Heart left ventricle (tissue), 16 donors: ENCODE measurements around the gene HOXC11. TPM values are rescaled to one million over a fixed set of nuclear protein-coding genes. Genes with fewer than 3 reads are reported as not detected.

Experiments used
- ATAC-seq, 4 donors: fragments of 200-7000 bp; cut with Tn5 transposase; one replicate each; pipeline ENCODE4 v1.9.1; 2020 to 2022; ENCODE audit warnings: moderate library complexity in 4 of 4, mild to moderate bottlenecking in 3 of 4, moderate number of reproducible peaks in 1 of 4
- DNase-seq, 5 donors: peaks; one replicate each; pipeline ENCODE4 v3.0.0-alpha.2; 2020
- H3K27ac ChIP-seq, 12 donors: fragments of 200-600 bp; sonication (generic) in 4 of 12; one replicate each; pipeline versions ENCODE4 v1.5.0 to v1.8.0; 2016 to 2022; ENCODE audit warnings: mild to moderate bottlenecking in 2 of 12
- H3K27me3 ChIP-seq, 9 donors: fragments of 200-600 bp; sonication (generic) in 2 of 9; one replicate each; pipeline versions ENCODE4 v1.5.1 to v1.8.0; 2016 to 2022; ENCODE audit warnings: mild to moderate bottlenecking in 3 of 9
- H3K36me3 ChIP-seq, 9 donors: fragments of 200-600 bp; sonication (generic) in 2 of 9; one replicate each; pipeline versions ENCODE4 v1.5.0 to v1.8.0; 2018 to 2022; ENCODE audit warnings: mild to moderate bottlenecking in 2 of 9
- H3K4me1 ChIP-seq, 12 donors: fragments of 200-600 bp; sonication (generic) in 4 of 12; one replicate each; pipeline versions ENCODE4 v1.5.0 to v1.8.0; 2016 to 2022; ENCODE audit warnings: mild to moderate bottlenecking in 3 of 12
- H3K4me3 ChIP-seq, 12 donors: fragments of 200-600 bp; sonication (generic) in 4 of 12; one replicate each; pipeline versions ENCODE4 v1.5.0 to v1.8.0; 2017 to 2022; ENCODE audit warnings: mild to moderate bottlenecking in 9 of 12, moderate library complexity in 4 of 12
- H3K9me3 ChIP-seq, 12 donors: fragments of 200-600 bp; sonication (generic) in 4 of 12; one replicate each; pipeline versions ENCODE4 v1.5.0 to v1.8.0; 2016 to 2022; ENCODE audit warnings: mild to moderate bottlenecking in 1 of 12
- CTCF ChIP-seq, 12 donors: fragments of 200-600 bp; sonication (generic) in 4 of 12; IDR thresholded peaks; one replicate each; pipeline versions ENCODE4 v1.5.0 to v1.8.0; 2018 to 2022; ENCODE audit warnings: antibody characterized with exemption in 12 of 12, mild to moderate bottlenecking in 5 of 12
- POLR2A ChIP-seq, 2 donors: fragments of 450-650 bp; IDR thresholded peaks; one replicate each; pipeline ENCODE4 v1.6.1; 2017; ENCODE audit warnings: antibody characterized with exemption in 2 of 2, mild to moderate bottlenecking in 2 of 2, moderate library complexity in 2 of 2
- WGBS, 4 donors: extraction: QIAGEN DNeasy Blood & Tissue Kit in 2 of 4; methylation state at CpG; one replicate each; pipeline versions ENCODE4 v1.1.5 to v1.1.7; 2013 to 2018; 5-methylcytosine and 5-hydroxymethylcytosine counted together
- intact Hi-C, 10 donors: fragments of 100-400 bp; cut with DNase I; formaldehyde crosslinking; loops; one replicate each; pipeline versions ENCODE4 v1.11.1 to v1.14.2; 2022
- polyA plus RNA-seq, 2 donors: library from polyadenylated mRNA; stranded (reverse); fragments of 200-250 nt; gene quantifications; one replicate each; pipeline ENCODE4 v1.2.3, GENCODE V29; 2013
- total RNA-seq, 9 donors: library from RNA; depleted of rRNA in 2 of 9; stranded (reverse); fragments of >200 nt in 2 of 9; fragmentation: NEBNext Ultra II Directional in 3 of 9; extraction: Animal tissue kit (Norgen Biotek cat#: 25700) in 3 of 9; gene quantifications; one replicate each; pipeline versions ENCODE4 v1.1.0 to v1.2.4, GENCODE V29; 2016 to 2023
- donor health status: ischemic (EF 13 %, LVEDD 7.1; RV severe dilation, severe dysfunction).
- donor health status: healthy with polysubstance abuse.
- donor health status: DM: no; HTN: yes; CAD: no.
- donor health status: DM: no; HTN: no; CAD: no.
- donor health status: ischemic (EF 25% LVEDD 6.9; RV normal size, moderate dysfunction).
- donor health status: ischemic (EF 25% LVEDD 5.7; RV mildly dilated, moderate dysfunction).
- donor health status: healthy.
- donor health status: DM: yes; HTN: yes; CAD: no.
- donor health status: ischemic (EF 35%, LVEDD 5.7; RV mildly dilated, moderate dysfunction).
- donor health status: nonischemic (EF 11% LVEDD 7.7; RV severe dilation, severe dysfunction).
- donor health status: DM: yes; HTN: yes; CAD: no.
- donor health status: PGD.
- donor health status: ischemic (EF 29% LVEDD 5.4; RV normal size, mild dysfunction).
- donor health status: nonischemic (EF 23%, LVEDD 6.1; RV moderate dilation, normal function).

HOXC11 gene
- total and polyA plus RNA-seq, 11 donors = not detected

- WGBS, 4 donors = 14 to 36% (median 20%) methylated on average over 2 of the region's 2 CpGs
- no peak for TF ChIP-seq POLR2A (IDR thresholded peaks at IDR 0.05)
- no peak for TF ChIP-seq CTCF (IDR thresholded peaks at IDR 0.05)
- H3K4me3 ChIP-seq = no peak overlapping the region
- intact Hi-C loops = loop anchor here in 6 of 10 donors (2.0 to 10.0 kb wide), 4 partner anchors 184 to 367 kb away; no protein-coding TSS in a partner anchor
- DNase-seq (no peak), ATAC-seq (no peak)
- no peaks in the 10 kb centered on the region for H3K9me3 ChIP-seq
- peaks cover 0 to 20% (median 11%) of the 10 kb centered on the region in 12 donors for H3K4me1 ChIP-seq
- H3K36me3 ChIP-seq = no peaks in the 10 kb centered on the region
- H3K27ac ChIP-seq = no peak overlapping the region
- H3K27me3 ChIP-seq = peaks cover 66 to 98% (median 95%) of the 10 kb centered on the region in 9 donors
These were observed 35.3 kb downstream of the HOXC11 start for GRCh38 chr12:54008260-54008552.

DNA sequence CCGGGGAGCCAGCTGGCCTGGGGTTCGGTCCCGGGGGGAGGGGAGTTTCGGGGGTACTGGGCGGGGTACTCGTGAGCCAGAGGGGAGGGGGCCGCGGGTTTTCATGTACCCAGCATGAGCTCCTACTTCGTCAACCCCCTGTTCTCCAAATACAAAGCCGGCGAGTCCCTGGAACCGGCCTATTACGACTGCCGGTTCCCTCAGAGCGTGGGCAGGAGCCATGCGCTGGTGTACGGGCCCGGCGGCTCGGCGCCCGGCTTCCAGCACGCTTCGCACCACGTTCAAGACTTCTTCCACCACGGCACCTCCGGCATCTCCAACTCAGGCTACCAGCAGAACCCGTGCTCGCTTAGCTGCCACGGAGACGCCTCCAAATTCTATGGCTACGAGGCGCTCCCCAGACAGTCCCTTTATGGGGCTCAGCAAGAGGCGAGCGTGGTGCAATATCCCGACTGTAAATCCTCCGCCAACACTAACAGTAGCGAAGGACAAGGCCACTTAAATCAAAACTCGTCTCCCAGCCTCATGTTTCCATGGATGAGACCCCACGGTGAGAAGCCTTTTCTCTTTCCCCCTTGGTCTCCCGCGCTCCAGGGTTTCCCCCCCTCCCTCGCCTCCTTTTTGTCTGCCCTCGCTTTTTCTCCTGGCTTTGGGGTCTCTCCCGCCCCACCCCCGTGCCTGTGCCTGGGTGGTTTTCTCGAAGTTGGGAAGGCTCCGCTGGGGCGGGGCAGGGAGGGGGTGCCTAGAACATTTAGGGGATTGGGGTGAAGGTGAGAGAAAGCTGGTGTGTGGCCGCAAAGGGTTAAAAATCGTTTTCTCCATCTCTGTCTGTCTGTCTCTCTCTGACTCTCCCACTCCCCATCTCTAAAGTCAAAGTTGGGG lies 36.5 kb downstream of the HOXC11 start:
- DNase-seq (no peak), ATAC-seq (no peak)
- WGBS, 4 donors = 3 to 5% (median 4%) methylated on average over 45 to 51 of the region's 51 CpGs
- Histone ChIP-seq H3K9me3 (no peaks in the 10 kb centered on the region), H3K4me3 (peak overlapping the region in 6 of 12 donors; percentile 1 to 32 (median 18)), H3K36me3 (no peaks in the 10 kb centered on the region), H3K27me3 (peaks cover 62 to 98% (median 94%) of the 10 kb centered on the region in 9 donors), H3K27ac (no peak overlapping the region), H3K4me1 (peaks cover 0 to 23% (median 12%) of the 10 kb centered on the region in 12 donors)
- TF ChIP-seq POLR2A (IDR thresholded peaks at IDR 0.05) = no peak
- TF ChIP-seq CTCF (IDR thresholded peaks at IDR 0.05) = no peak
- intact Hi-C loops = loop anchor here in 6 of 10 donors (2.0 to 10.0 kb wide), 4 partner anchors 183 to 365 kb away; no protein-coding TSS in a partner anchor

- H3K4me3 ChIP-seq = no peak overlapping the region
- peaks cover 0 to 27% (median 12%) of the 10 kb centered on the region in 12 donors for H3K4me1 ChIP-seq
- intact Hi-C loops = no loop called here
- DNase-seq (no peak), ATAC-seq (no peak)
- 10 to 18% (median 14%) methylated on average over 10 of the region's 10 CpGs for WGBS, 4 donors
- H3K27ac ChIP-seq = no peak overlapping the region
- H3K27me3 ChIP-seq = peaks cover 63 to 98% (median 94%) of the 10 kb centered on the region in 9 donors
- H3K9me3 ChIP-seq = no peaks in the 10 kb centered on the region
- H3K36me3 ChIP-seq = no peaks in the 10 kb centered on the region
- no peak for TF ChIP-seq CTCF (IDR thresholded peaks at IDR 0.05)
- no peak for TF ChIP-seq POLR2A (IDR thresholded peaks at IDR 0.05)
These were observed 37.4 kb downstream of the HOXC11 start for GRCh38 chr12:54010053-54010971.
